Measurements from ENCODE around the gene SH3BP1.
A peak's percentile ranks its signal among the peaks of the same experiment; 100 is the strongest.

Gene SH3BP1

GRCh38 chr22:37616201-37617083 lies 23.0 kb upstream of the SH3BP1 start:
- DNase-seq, result no peak

- no peak for DNase-seq
These were observed 22.0 kb upstream of the SH3BP1 start for GRCh38 chr22:37617431-37617830.

GRCh38 chr22:37618072-37618656 lies 21.3 kb upstream of the SH3BP1 start:
- DNase-seq, result no peak

- no peak for DNase-seq
These were observed 20.8 kb upstream of the SH3BP1 start for GRCh38 chr22:37618674-37619073.

- DNase-seq, result no peak
These were observed 19.5 kb upstream of the SH3BP1 start for GRCh38 chr22:37619991-37620390.

- no peak for DNase-seq
These were observed 18.1 kb upstream of the SH3BP1 start for GRCh38 chr22:37621352-37621860.

GRCh38 chr22:37623075-37624016 lies 16.1 kb upstream of the SH3BP1 start:
- DNase-seq, result peak; percentile 81

- DNase-seq, result no peak
These were observed 15.5 kb upstream of the SH3BP1 start for GRCh38 chr22:37624017-37624365.

- DNase-seq, result no peak
These were observed 14.6 kb upstream of the SH3BP1 start for GRCh38 chr22:37624876-37625275.

GRCh38 chr22:37625737-37626136 lies 13.7 kb upstream of the SH3BP1 start:
- DNase-seq, result no peak

GRCh38 chr22:37626144-37626543 lies 13.3 kb upstream of the SH3BP1 start:
- no peak for DNase-seq

- DNase-seq, result no peak
These were observed 12.9 kb upstream of the SH3BP1 start for GRCh38 chr22:37626556-37627075.

- no peak for DNase-seq
These were observed 12.3 kb upstream of the SH3BP1 start for GRCh38 chr22:37627121-37627520.

GRCh38 chr22:37627545-37627944 lies 11.9 kb upstream of the SH3BP1 start:
- DNase-seq, result peak; percentile 68

GRCh38 chr22:37628830-37629229 lies 10.6 kb upstream of the SH3BP1 start:
- DNase-seq, result no peak

GRCh38 chr22:37629928-37630327 lies 9.5 kb upstream of the SH3BP1 start:
- no peak for DNase-seq

GRCh38 chr22:37630839-37631435 lies 8.5 kb upstream of the SH3BP1 start:
- peak; percentile 66 for DNase-seq

GRCh38 chr22:37631448-37632173 lies 7.9 kb upstream of the SH3BP1 start:
- DNase-seq, result no peak

GRCh38 chr22:37632174-37633088 lies 7.0 kb upstream of the SH3BP1 start:
- peak; percentile 54 for DNase-seq

GRCh38 chr22:37633089-37633624 lies 6.3 kb upstream of the SH3BP1 start:
- DNase-seq, result peak; percentile 63
